IPS-20b (cell line): Measurements from ENCODE around the gene SERPINE1.

Experiments
- H3K27ac ChIP-seq: one replicate; pipeline ENCODE4 v1.5.1; 2013; ENCODE audit warnings: low read length
- H3K27me3 ChIP-seq: 2 replicates; pipeline ENCODE4 v1.6.1; 2013; ENCODE audit warnings: mild to moderate bottlenecking, low read length, inconsistent platforms; ENCODE audit not compliant: insufficient read depth
- H3K36me3 ChIP-seq: 2 replicates; pipeline ENCODE4 v1.6.1; 2013; ENCODE audit warnings: low read depth, mild to moderate bottlenecking, inconsistent platforms, low read length, moderate library complexity; ENCODE audit not compliant: insufficient read depth
- H3K4me1 ChIP-seq: 2 replicates; pipeline ENCODE4 v1.6.1; 2013; ENCODE audit warnings: mild to moderate bottlenecking, control low read depth, inconsistent platforms, low read length, moderate library complexity; ENCODE audit not compliant: insufficient read depth
- H3K4me3 ChIP-seq: 2 replicates; pipeline ENCODE4 v1.5.1; 2013; ENCODE audit warnings: mild to moderate bottlenecking, low read length, inconsistent platforms
- H3K9ac ChIP-seq: 2 replicates; pipeline ENCODE4 v1.6.1; 2013; ENCODE audit warnings: low read depth, mild to moderate bottlenecking, inconsistent platforms, low read length, moderate library complexity
- H3K9me3 ChIP-seq: 2 replicates; pipeline ENCODE4 v1.6.1; 2013; ENCODE audit warnings: mild to moderate bottlenecking, low read depth, low read length, inconsistent platforms; ENCODE audit not compliant: insufficient read depth

Gene SERPINE1

DNA sequence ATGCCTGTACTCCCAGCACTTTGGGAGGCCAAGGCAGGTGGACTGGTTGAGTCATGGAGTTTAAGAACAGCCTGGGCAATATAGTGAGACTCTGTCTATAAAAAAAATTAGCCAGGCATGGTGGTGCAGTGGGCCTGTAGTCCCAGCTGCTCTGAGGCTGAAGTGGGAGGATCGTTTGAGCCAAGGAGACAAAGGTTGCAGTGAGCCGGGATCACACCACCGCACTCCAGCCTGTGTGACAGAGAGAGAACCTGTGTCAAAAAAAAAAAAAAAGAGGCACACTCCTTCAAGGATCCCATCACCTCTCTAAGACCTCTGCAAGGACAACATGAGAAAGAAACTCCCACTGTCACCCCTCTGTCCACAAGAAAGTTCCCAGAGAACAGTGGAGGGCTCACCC, 48.8 kb downstream of the SERPINE1 start:
- peaks cover 3% of the 10 kb centered on the region; the same call in 1 of the 2 replicates for H3K4me1 ChIP-seq
- H3K27me3 ChIP-seq, result peaks cover 100% of the 10 kb centered on the region
- no peak overlapping the region for H3K27ac ChIP-seq
- no peak overlapping the region for H3K9ac ChIP-seq
- H3K9me3 ChIP-seq, result no peaks in the 10 kb centered on the region
- no peaks in the 10 kb centered on the region for H3K36me3 ChIP-seq
- no peak overlapping the region for H3K4me3 ChIP-seq

DNA sequence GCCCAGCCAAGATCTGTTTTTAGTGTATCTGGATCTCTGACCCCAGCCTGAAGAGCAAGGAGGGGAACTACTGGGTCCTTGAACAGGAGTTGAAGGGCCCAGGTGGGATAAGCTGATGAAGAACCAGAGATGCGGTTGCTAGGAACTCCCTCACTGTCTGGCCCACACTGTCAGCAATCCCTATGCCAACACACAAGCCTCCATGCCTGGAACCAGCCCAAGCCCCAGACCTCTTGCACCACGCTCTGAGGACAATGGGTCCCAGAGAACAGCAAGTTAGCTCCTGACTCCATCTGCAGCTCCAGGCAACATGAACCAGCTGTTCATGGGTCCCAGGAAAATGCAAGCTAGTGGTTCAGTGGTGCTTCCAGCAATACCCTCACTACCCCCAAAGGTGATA, 50.7 kb downstream of the SERPINE1 start:
- Histone ChIP-seq H3K27ac (no peak overlapping the region), H3K9me3 (no peaks in the 10 kb centered on the region), H3K27me3 (peaks cover 88% of the 10 kb centered on the region), H3K4me3 (no peak overlapping the region), H3K9ac (no peak overlapping the region), H3K36me3 (no peaks in the 10 kb centered on the region), H3K4me1 (peaks cover 5% of the 10 kb centered on the region; the same call in 1 of the 2 replicates)

DNA sequence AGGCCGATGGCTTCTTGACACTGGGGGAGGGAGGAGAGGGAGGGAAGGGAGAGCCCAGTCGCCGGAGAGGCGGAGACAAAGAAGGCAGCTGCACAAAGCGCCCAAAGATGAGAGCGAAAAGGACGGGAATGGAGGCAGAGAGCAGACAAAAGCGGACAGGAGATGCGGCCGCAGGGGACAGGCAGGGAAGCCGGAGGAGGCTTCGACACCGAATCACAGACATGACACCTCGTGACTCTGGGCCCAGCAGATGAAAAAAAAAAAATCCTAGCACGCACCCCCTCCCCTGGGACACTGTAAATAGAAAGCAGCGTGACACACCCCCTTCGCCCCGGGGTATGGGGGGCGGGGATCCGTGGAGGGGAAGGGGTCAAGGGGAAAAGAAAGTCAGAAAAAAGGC, 52.2 kb downstream of the SERPINE1 start:
- Histone ChIP-seq H3K36me3 (no peaks in the 10 kb centered on the region), H3K27me3 (peaks cover 73% of the 10 kb centered on the region), H3K4me3 (peak overlapping the region; percentile 68), H3K9ac (no peak overlapping the region), H3K27ac (no peak overlapping the region), H3K4me1 (peaks cover 5% of the 10 kb centered on the region; the same call in 1 of the 2 replicates), H3K9me3 (no peaks in the 10 kb centered on the region)

DNA sequence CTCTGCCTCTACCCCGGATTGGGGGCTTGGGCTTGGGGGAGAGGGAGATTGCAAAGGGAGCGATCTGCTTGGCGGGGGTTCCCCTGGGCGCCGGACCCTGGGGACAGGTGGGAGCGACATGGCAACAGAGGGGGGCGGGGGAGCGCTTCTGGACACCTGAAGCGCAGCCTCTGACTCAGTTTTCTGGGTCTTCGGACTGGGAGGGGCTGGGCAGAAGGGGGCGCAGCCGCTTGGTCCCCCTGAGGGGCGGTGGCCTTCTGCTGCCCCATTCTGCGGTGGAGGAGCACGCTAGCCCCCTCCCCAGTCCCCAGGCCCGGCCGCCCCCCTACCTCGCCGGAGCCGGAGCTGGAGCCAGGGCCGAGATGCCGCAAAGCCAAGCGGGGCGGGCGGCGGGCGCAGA, 52.8 kb downstream of the SERPINE1 start:
- Histone ChIP-seq H3K9ac (no peak overlapping the region), H3K4me3 (peak overlapping the region; percentile 68), H3K27me3 (peaks cover 67% of the 10 kb centered on the region), H3K4me1 (peaks cover 5% of the 10 kb centered on the region; the same call in 1 of the 2 replicates), H3K9me3 (no peaks in the 10 kb centered on the region), H3K36me3 (no peaks in the 10 kb centered on the region), H3K27ac (no peak overlapping the region)

DNA sequence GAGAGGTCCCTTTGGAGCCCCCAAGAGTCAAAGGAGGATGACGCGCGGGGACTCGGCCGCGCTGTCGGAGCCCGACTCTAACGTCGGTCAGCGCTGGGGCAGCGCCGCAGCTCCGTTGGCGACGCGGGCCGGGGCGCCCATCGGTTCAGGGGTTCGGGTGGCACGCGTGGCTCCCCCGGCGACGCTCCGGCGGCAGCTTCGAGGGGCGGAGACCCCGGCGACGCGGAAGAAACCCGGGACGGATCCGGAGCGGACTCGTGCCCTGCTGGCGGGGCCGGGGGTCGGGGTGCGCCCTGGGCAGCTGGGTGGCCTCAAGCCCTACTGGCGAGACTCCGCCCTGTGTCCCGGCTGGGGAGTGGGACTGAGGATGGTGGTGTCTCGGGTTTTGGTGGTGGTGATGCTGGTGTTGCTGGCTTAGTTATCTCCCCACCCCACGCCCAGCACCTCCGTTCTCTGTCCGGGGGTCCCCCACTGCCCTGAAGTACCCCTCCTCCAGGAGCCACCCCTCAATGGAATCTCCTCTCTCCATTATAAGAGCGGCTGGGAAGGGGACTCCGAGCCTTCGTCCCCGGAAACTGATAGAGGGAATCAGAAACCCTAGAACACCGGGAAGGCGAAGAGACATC, 53.3 kb downstream of the SERPINE1 start, which contains the start of gene NAT16:
Gene NAT16, minus strand, starts transcription at position 164 of the 626 bp plus-strand sequence. CDS start 5,486 bp downstream, outside the sequence.
- Histone ChIP-seq H3K27ac (no peak within 1 kb of the TSS), H3K9me3 (no peaks in the 10 kb centered on the region), H3K4me1 (peaks cover 5% of the 10 kb centered on the region; the same call in 1 of the 2 replicates), H3K27me3 (peaks cover 62% of the 10 kb centered on the region), H3K4me3 (peak within 1 kb of the TSS; percentile 68), H3K36me3 (no peaks in the 10 kb centered on the region), H3K9ac (no peak within 1 kb of the TSS)

DNA sequence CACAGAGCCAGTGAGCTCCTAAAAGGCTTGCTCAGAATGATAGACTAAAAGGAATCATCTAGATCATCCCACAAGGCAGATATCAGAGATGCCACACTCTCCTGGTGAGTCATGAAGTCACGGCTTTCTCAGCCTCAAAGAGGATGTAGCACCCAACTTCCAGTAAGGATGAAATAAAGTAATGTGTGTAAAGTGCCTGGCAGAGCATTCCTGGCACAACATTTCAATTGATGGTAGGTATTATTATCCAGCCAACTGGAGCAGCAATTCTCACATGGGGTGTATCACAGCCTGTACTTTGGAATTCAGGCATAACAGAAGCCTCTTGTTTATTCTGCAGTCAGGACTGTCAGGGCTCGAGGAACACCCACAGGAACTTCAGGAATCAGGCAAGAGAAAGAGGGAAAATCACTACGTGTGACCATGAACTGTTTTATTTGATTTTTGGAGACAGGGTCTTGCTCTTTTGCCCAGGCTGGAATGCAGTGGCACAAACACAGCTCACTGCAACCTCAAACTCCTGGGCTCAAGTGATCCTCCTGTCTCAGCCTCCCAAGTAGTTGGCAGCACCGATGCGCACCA, 58.4 kb downstream of the SERPINE1 start:
- H3K4me3 ChIP-seq, result no peak overlapping the region
- H3K9ac ChIP-seq, result no peak overlapping the region
- no peaks in the 10 kb centered on the region for H3K36me3 ChIP-seq
- peaks cover 5% of the 10 kb centered on the region; the same call in 1 of the 2 replicates for H3K4me1 ChIP-seq
- H3K27ac ChIP-seq, result no peak overlapping the region
- no peaks in the 10 kb centered on the region for H3K9me3 ChIP-seq
- H3K27me3 ChIP-seq, result peaks cover 11% of the 10 kb centered on the region

DNA sequence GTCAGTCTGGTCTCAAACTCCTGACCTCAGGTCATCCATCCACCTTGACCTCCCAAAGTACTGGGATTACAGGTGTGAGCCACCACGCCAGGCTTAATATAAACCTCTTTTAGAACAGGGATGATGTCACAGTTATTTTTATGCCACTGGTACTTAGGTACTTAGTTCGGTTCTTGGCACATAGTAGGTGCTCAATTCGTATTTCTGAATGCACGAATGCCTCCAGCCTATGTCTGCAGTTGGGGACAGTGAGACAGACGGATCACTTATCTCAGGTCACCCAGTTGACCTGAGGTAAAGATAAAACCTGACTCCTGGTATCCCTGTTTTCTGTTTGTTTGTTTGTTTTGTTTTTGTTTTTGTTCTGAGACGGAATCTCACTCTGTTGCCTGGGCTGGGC, 59.3 kb downstream of the SERPINE1 start:
- H3K4me3 ChIP-seq, result no peak overlapping the region
- H3K36me3 ChIP-seq, result no peaks in the 10 kb centered on the region
- H3K9me3 ChIP-seq, result no peaks in the 10 kb centered on the region
- H3K4me1 ChIP-seq, result peaks cover 2% of the 10 kb centered on the region; the same call in 1 of the 2 replicates
- H3K27ac ChIP-seq, result no peak overlapping the region
- no peak overlapping the region for H3K9ac ChIP-seq
- peaks cover 3% of the 10 kb centered on the region; the same call in 1 of the 2 replicates for H3K27me3 ChIP-seq

DNA sequence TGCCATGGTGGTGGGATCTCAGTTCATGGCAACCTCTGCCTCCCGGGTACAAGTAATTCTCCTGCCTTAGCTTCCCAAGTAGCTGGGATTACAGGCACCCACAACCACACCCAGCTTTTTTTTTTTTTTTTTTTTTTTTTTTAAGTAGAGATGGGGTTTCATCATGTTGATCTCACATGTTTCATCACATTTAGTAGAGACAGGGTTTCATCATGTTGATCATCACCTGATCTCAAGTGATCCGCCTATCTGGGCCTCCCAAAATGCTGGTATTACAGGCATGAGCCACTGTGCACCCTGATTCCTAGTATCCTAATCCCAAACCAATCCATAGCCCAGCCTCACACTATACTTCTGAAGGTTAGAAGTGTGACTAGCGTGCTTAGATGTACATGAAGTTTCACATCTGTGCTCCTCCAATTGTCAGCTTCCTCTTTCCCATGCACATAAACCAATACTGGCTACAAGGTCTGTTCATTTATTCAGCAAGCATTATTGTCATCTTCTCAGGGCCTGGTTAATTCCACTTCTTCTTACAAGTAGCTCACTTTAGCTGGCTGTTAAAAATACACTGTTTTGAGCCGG, 60.0 kb downstream of the SERPINE1 start:
- H3K36me3 ChIP-seq, result no peaks in the 10 kb centered on the region
- no peak overlapping the region for H3K9ac ChIP-seq
- H3K9me3 ChIP-seq, result no peaks in the 10 kb centered on the region
- H3K4me3 ChIP-seq, result no peak overlapping the region
- H3K27me3 ChIP-seq, result no peaks in the 10 kb centered on the region
- H3K27ac ChIP-seq, result no peak overlapping the region
- peaks cover 2% of the 10 kb centered on the region; the same call in 1 of the 2 replicates for H3K4me1 ChIP-seq
